GM23338 (cell line): ENCODE results near the gene RABGAP1L. TPM values are rescaled to one million over a fixed set of nuclear protein-coding genes. Genes with fewer than 3 reads are reported as not detected.

Source experiments
- ATAC-seq: fragments of 200-7000 bp; cut with Tn5 transposase; 3 replicates; pipeline ENCODE4 v1.9.1; 2020
- DNase-seq: peaks from one replicate; pipeline ENCODE4 v3.0.0-alpha.2; 2015; ENCODE audit warnings: low spot score
- H2AFZ ChIP-seq: fragments of 200-600 bp; sonication (generic); 2 replicates; pipeline ENCODE4 v1.8.0; 2016; ENCODE audit warnings: antibody characterized with exemption, mild to moderate bottlenecking, moderate library complexity
- H3F3A ChIP-seq: fragments of 200-600 bp; sonication (generic); replicated peaks from 2 replicates; pipeline ENCODE4 v1.8.0; 2017; ENCODE audit warnings: antibody characterized with exemption, mixed run types, low read depth
- H3K27ac ChIP-seq: fragments of 200-600 bp; sonication (generic); 2 replicates; pipeline ENCODE4 v1.6.1; 2016; ENCODE audit warnings: low read depth
- H3K27me3 ChIP-seq: fragments of 200-600 bp; sonication (generic); 2 replicates; pipeline ENCODE4 v1.8.0; 2016; ENCODE audit warnings: mild to moderate bottlenecking, mixed run types, moderate library complexity; ENCODE audit not compliant: insufficient read depth
- H3K36me3 ChIP-seq: fragments of 200-600 bp; sonication (generic); 2 replicates; pipeline ENCODE4 v1.8.0; 2016; ENCODE audit warnings: mild to moderate bottlenecking; ENCODE audit not compliant: insufficient read depth
- H3K4me1 ChIP-seq: fragments of 200-600 bp; sonication (generic); 2 replicates; pipeline ENCODE4 v1.8.0; 2016; ENCODE audit warnings: mild to moderate bottlenecking, moderate library complexity; ENCODE audit not compliant: insufficient read depth
- H3K4me2 ChIP-seq: fragments of 200-600 bp; sonication (generic); 2 replicates; pipeline ENCODE4 v1.7.1; 2017; ENCODE audit warnings: mixed run types
- H3K4me3 ChIP-seq: fragments of 200-600 bp; sonication (generic); 2 replicates; pipeline ENCODE4 v1.6.1; 2016; ENCODE audit warnings: mixed run types
- H3K79me2 ChIP-seq: fragments of 200-600 bp; sonication (generic); replicated peaks from 2 replicates; pipeline ENCODE4 v1.8.0; 2017; ENCODE audit warnings: mild to moderate bottlenecking; ENCODE audit not compliant: insufficient read depth
- H3K9me2 ChIP-seq: fragments of 200-600 bp; sonication (generic); 2 replicates; pipeline ENCODE4 v1.8.0; 2017; ENCODE audit not compliant: insufficient read depth
- H4K20me1 ChIP-seq: fragments of 200-600 bp; sonication (generic); replicated peaks from 2 replicates; pipeline ENCODE4 v1.8.0; 2017; ENCODE audit warnings: mild to moderate bottlenecking; ENCODE audit not compliant: insufficient read depth
- H3K27ac Mint-ChIP-seq: 2 replicates; pipeline ENCODE4 v1.8.0; 2020; ENCODE audit warnings: inconsistent platforms, mild to moderate bottlenecking, moderate library complexity, mixed read lengths
- H3K27me3 Mint-ChIP-seq: 3 replicates; pipeline ENCODE4 v1.8.0; 2022; ENCODE audit warnings: low read depth, mild to moderate bottlenecking, moderate library complexity, mixed read lengths, inconsistent platforms; ENCODE audit not compliant: insufficient read depth, poor library complexity
- H3K36me3 Mint-ChIP-seq: 3 replicates; pipeline ENCODE4 v1.8.0; 2021; ENCODE audit warnings: low read depth, mild to moderate bottlenecking, inconsistent platforms, moderate library complexity, mixed read lengths
- H3K4me1 Mint-ChIP-seq: 3 replicates; pipeline ENCODE4 v1.8.0; 2020; ENCODE audit warnings: mild to moderate bottlenecking, inconsistent platforms, mixed read lengths
- H3K4me3 Mint-ChIP-seq: 3 replicates; pipeline ENCODE4 v1.8.0; 2021; ENCODE audit warnings: moderate library complexity, mild to moderate bottlenecking, inconsistent platforms, mixed read lengths
- H3K9me3 Mint-ChIP-seq: 3 replicates; pipeline ENCODE4 v1.8.0; 2020; ENCODE audit warnings: moderate library complexity, mild to moderate bottlenecking, inconsistent platforms, mixed read lengths
- EZH2 ChIP-seq: fragments of 200-600 bp; sonication (generic); IDR thresholded peaks from one replicate; pipeline ENCODE4 v1.8.0; 2017; ENCODE audit warnings: antibody characterized with exemption, mild to moderate bottlenecking, low read depth; ENCODE audit not compliant: unreplicated experiment
- EZH2phosphoT487 ChIP-seq: fragments of 200-600 bp; sonication (generic); IDR thresholded peaks from one replicate; pipeline ENCODE4 v1.8.1; 2018; ENCODE audit warnings: antibody characterized with exemption; ENCODE audit not compliant: unreplicated experiment
- NANOG ChIP-seq: IDR thresholded peaks from 2 replicates; pipeline ENCODE4 v1.6.1; 2016; ENCODE audit warnings: antibody characterized with exemption, borderline replicate concordance
- POLR2AphosphoS5 ChIP-seq: IDR thresholded peaks from 2 replicates; pipeline ENCODE4 v1.6.1; 2016; ENCODE audit warnings: antibody characterized with exemption, low read depth
- STAT1 ChIP-seq: IDR thresholded peaks from one replicate; pipeline ENCODE4 v1.6.1; 2016; ENCODE audit warnings: antibody characterized with exemption; ENCODE audit not compliant: unreplicated experiment
- ZNF114 ChIP-seq: fragments of 250-450 bp; sonication (Bioruptor Pico); IDR thresholded peaks from 2 replicates; pipeline ENCODE4 v1.5.0; 2020; ENCODE audit warnings: mild to moderate bottlenecking, moderate library complexity
- polyA plus RNA-seq: library from polyadenylated mRNA; unstranded; fragments of >200 nt; fragmentation: Nextera tagmentation; extraction: Ambion mirVana; gene quantifications from 2 replicates; pipeline ENCODE4 v1.2.1, GENCODE V29; 2016
- total RNA-seq: library from RNA; depleted of rRNA; stranded (reverse); fragments of >200 nt; shearing (Covaris generic); gene quantifications from 2 replicates; pipeline ENCODE4 v1.2.3, GENCODE V29; 2014
- TF ChIP-seq, protein P1 (sequence below): fragments of 250-450 bp; sonication (Bioruptor Pico); IDR thresholded peaks from 2 replicates; pipeline ENCODE4 v1.5.0; 2020; ENCODE audit warnings: mild to moderate bottlenecking, moderate library complexity
- TF ChIP-seq, protein P2 (sequence below), 2 experiments: fragments of 200-600 bp in 1 of 2; sonication (generic) in 1 of 2; conservative IDR thresholded peaks; 2 replicates each; pipeline versions ENCODE4 v1.5.1 to v1.6.1; 2016 to 2017; ENCODE audit warnings: antibody characterized with exemption in 2 of 2, low read depth in 2 of 2, mild to moderate bottlenecking in 2 of 2, moderate library complexity in 1 of 2
- TF ChIP-seq, protein P3 (sequence below): IDR thresholded peaks from 2 replicates; pipeline ENCODE4 v1.6.1; 2016; ENCODE audit warnings: antibody characterized with exemption

Gene RABGAP1L
- total and polyA plus RNA-seq, 2 experiments from 2014 or later: 83.2 to 136 TPM

DNA sequence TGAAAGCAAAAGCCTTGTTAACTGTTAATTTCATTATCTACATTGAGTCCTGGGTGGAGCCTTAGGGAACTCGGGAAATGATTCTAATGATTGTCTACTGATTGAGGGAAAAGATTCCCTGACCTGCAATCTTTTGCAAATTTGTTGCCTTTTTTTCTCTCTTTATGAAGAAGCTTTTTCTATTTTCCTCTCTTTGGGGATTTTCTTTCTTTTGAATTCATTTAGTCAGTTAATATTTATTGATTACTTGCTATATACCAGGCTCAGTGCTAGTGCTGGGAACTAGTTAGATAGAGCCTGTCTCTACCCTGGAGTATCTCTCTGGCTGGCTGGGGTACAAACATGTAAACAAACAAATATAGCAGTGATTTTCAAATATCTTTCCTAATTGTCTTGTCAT lies 769.2 kb downstream of the RABGAP1L start:
- H3K9me2 ChIP-seq: no peaks in the 10 kb centered on the region
- no peak overlapping the region for H3K27ac Mint-ChIP-seq
- DNase-seq (no peak), ATAC-seq (no peak)
- peaks cover 21% of the 10 kb centered on the region for H3K36me3 Mint-ChIP-seq
- H3F3A ChIP-seq: no peaks in the 10 kb centered on the region; the same call in 1 of the 2 replicates
- peaks cover 9% of the 10 kb centered on the region for H3K27me3 Mint-ChIP-seq
- H3K9me3 Mint-ChIP-seq: peaks cover 3% of the 10 kb centered on the region; the same call in 2 of the 3 replicates
- no peak for TF ChIP-seq EZH2
- TF ChIP-seq, protein P1, sequence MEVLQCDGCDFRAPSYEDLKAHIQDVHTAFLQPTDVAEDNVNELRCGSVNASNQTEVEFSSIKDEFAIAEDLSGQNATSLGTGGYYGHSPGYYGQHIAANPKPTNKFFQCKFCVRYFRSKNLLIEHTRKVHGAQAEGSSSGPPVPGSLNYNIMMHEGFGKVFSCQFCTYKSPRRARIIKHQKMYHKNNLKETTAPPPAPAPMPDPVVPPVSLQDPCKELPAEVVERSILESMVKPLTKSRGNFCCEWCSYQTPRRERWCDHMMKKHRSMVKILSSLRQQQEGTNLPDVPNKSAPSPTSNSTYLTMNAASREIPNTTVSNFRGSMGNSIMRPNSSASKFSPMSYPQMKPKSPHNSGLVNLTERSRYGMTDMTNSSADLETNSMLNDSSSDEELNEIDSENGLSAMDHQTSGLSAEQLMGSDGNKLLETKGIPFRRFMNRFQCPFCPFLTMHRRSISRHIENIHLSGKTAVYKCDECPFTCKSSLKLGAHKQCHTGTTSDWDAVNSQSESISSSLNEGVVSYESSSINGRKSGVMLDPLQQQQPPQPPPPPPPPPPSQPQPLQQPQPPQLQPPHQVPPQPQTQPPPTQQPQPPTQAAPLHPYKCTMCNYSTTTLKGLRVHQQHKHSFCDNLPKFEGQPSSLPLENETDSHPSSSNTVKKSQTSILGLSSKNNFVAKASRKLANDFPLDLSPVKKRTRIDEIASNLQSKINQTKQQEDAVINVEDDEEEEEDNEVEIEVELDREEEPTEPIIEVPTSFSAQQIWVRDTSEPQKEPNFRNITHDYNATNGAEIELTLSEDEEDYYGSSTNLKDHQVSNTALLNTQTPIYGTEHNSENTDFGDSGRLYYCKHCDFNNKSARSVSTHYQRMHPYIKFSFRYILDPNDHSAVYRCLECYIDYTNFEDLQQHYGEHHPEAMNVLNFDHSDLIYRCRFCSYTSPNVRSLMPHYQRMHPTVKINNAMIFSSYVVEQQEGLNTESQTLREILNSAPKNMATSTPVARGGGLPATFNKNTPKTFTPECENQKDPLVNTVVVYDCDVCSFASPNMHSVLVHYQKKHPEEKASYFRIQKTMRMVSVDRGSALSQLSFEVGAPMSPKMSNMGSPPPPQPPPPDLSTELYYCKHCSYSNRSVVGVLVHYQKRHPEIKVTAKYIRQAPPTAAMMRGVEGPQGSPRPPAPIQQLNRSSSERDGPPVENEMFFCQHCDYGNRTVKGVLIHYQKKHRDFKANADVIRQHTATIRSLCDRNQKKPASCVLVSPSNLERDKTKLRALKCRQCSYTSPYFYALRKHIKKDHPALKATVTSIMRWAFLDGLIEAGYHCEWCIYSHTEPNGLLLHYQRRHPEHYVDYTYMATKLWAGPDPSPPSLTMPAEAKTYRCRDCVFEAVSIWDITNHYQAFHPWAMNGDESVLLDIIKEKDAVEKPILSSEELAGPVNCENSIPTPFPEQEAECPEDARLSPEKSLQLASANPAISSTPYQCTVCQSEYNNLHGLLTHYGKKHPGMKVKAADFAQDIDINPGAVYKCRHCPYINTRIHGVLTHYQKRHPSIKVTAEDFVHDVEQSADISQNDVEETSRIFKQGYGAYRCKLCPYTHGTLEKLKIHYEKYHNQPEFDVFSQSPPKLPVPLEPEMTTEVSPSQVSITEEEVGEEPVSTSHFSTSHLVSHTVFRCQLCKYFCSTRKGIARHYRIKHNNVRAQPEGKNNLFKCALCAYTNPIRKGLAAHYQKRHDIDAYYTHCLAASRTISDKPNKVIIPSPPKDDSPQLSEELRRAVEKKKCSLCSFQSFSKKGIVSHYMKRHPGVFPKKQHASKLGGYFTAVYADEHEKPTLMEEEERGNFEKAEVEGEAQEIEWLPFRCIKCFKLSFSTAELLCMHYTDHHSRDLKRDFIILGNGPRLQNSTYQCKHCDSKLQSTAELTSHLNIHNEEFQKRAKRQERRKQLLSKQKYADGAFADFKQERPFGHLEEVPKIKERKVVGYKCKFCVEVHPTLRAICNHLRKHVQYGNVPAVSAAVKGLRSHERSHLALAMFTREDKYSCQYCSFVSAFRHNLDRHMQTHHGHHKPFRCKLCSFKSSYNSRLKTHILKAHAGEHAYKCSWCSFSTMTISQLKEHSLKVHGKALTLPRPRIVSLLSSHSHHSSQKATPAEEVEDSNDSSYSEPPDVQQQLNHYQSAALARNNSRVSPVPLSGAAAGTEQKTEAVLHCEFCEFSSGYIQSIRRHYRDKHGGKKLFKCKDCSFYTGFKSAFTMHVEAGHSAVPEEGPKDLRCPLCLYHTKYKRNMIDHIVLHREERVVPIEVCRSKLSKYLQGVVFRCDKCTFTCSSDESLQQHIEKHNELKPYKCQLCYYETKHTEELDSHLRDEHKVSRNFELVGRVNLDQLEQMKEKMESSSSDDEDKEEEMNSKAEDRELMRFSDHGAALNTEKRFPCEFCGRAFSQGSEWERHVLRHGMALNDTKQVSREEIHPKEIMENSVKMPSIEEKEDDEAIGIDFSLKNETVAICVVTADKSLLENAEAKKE (CRISPR knock-in tag): no peak
- TF ChIP-seq POLR2AphosphoS5: no peak
- TF ChIP-seq, protein P2, sequence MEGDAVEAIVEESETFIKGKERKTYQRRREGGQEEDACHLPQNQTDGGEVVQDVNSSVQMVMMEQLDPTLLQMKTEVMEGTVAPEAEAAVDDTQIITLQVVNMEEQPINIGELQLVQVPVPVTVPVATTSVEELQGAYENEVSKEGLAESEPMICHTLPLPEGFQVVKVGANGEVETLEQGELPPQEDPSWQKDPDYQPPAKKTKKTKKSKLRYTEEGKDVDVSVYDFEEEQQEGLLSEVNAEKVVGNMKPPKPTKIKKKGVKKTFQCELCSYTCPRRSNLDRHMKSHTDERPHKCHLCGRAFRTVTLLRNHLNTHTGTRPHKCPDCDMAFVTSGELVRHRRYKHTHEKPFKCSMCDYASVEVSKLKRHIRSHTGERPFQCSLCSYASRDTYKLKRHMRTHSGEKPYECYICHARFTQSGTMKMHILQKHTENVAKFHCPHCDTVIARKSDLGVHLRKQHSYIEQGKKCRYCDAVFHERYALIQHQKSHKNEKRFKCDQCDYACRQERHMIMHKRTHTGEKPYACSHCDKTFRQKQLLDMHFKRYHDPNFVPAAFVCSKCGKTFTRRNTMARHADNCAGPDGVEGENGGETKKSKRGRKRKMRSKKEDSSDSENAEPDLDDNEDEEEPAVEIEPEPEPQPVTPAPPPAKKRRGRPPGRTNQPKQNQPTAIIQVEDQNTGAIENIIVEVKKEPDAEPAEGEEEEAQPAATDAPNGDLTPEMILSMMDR (conservative IDR thresholded peaks at IDR 0.05; ENCODE audit: low read depth in 2 of 2): no peak
- TF ChIP-seq STAT1: no peak
- TF ChIP-seq, protein P3, sequence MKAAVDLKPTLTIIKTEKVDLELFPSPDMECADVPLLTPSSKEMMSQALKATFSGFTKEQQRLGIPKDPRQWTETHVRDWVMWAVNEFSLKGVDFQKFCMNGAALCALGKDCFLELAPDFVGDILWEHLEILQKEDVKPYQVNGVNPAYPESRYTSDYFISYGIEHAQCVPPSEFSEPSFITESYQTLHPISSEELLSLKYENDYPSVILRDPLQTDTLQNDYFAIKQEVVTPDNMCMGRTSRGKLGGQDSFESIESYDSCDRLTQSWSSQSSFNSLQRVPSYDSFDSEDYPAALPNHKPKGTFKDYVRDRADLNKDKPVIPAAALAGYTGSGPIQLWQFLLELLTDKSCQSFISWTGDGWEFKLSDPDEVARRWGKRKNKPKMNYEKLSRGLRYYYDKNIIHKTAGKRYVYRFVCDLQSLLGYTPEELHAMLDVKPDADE: no peak
- no peak for TF ChIP-seq ZNF114 (CRISPR knock-in tag)
- no peak for TF ChIP-seq EZH2phosphoT487
- TF ChIP-seq NANOG: no peak
- no peak overlapping the region for H3K4me2 ChIP-seq
- H3K36me3 ChIP-seq: peaks cover 2% of the 10 kb centered on the region; the same call in 1 of the 2 replicates
- peak overlapping the region; percentile 78 for H3K27ac ChIP-seq
- peaks cover 40% of the 10 kb centered on the region for H3K4me1 Mint-ChIP-seq
- no peak overlapping the region for H2AFZ ChIP-seq
- H3K79me2 ChIP-seq: peaks cover 98% of the 10 kb centered on the region
- no peak overlapping the region for H3K4me3 Mint-ChIP-seq
- H4K20me1 ChIP-seq: peaks cover 53% of the 10 kb centered on the region
- peaks cover 33% of the 10 kb centered on the region for H3K4me1 ChIP-seq
- no peak overlapping the region for H3K4me3 ChIP-seq
- H3K27me3 ChIP-seq: no peaks in the 10 kb centered on the region
